Measurements from ENCODE around the gene CREB1.

- TF ChIP-seq POLR2AphosphoS5 (IDR thresholded peaks at IDR 0.05; ENCODE audit: borderline replicate concordance, low read depth, low read length), result peak; percentile 70
- TF ChIP-seq EZH2 (IDR thresholded peaks at IDR 0.05), result no peak
- no peak for TF ChIP-seq FOXP2 (optimal IDR thresholded peaks at IDR 0.05; ENCODE audit: control extremely low read depth, extremely low read length, insufficient read depth)
Measured at GRCh38 chr2:207625014-207625907, 95.5 kb downstream of the CREB1 start, which contains the start of gene METTL21A.
